ENCODE data around the gene PGC. TPM values are rescaled to one million over a fixed set of nuclear protein-coding genes. Genes with fewer than 3 reads are reported as not detected.

Gene PGC
- polyA plus RNA-seq, 1 donor from 2014 or later: not detected

DNA sequence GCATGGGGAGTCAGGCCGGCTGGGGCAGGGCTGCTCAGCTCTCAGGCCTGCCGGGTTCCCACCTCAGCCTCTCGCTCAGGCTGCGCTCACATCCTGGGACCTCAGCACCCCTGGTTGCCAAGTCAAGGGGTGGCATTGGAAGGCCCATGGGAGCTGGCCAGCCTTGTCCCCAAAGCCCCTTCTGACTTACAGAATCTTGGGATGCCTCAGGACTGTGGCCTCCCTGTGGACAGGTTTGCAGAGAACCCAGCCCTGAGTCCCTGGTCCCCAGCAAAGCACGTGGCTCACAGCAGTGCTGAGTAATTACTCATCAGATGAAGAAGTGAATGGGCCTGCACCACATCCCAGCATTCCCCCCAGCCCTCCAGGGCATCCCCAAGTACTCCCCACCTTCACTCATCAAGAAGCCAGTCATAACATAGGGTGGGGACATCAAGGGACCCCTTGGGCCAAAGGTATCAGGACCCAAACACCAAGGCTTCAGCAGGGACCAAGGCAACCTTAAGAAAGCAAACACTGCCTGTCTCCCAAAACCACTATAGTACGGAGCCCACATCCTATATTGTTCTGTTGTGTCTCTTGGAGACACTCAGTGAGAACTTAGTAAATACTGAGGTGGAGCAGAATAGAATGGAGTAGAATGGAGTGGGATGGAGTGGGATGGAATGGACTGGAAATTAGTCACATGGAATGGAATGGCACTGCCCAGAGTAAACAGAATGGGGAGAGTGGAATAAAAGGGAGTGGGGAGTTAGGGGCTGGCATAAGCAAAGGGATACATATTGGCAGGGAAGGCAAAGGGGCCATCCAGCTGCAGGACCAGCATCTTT, 3.6 kb downstream of the PGC start:
- H3K27ac Mint-ChIP-seq: no peak overlapping the region
- H3K36me3 Mint-ChIP-seq: no peaks in the 10 kb centered on the region
- no peak overlapping the region for H3K4me3 Mint-ChIP-seq
- H3K9me3 Mint-ChIP-seq: no peaks in the 10 kb centered on the region
- peaks cover 0 to 2% (median 2%) of the 10 kb centered on the region in 3 donors for H3K4me1 Mint-ChIP-seq
- H3K27me3 Mint-ChIP-seq: no peaks in the 10 kb centered on the region

DNA sequence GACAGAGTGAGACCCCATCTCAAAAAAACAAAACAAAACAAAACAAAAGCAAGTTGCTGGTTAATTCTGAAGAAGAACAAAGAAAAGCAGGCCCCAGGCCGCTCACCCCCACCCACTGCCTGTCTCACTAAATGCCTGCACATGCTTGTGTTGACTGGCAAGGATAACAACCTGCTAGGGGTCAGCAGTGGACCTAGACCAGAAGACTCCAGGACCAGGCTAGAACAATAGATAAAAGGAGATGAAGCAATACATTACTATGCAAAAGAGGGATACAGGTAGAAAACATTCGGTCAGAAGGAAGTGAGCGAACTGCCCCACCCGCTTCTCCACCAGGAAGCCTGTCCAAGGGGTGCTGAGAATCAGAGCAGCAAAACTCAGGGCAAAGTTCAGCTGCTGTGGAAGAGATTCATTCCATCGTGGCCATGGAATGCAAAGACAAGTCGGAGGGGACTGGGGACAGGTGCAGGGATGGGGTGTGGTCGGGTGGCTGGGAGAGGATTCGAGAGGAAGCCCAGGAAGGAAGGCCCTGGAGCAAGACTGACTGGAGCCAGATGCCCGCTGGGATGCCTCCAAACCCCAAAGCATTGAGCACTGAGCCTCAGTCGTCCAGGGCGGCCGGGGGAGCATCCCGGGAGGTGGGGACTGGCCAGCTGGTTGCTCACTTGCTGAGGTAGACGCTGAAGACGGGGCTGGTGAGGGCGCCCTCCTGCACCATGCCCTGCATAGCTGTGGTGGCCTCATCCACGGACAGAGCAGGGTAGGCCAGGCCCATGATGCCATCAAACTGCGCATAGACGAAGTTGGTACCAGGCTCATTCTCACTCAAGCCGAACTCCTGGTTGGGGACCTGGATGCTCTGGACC, 5.3 kb downstream of the PGC start:
- Mint-ChIP-seq H3K27me3 (no peaks in the 10 kb centered on the region), H3K27ac (no peak overlapping the region), H3K4me3 (no peak overlapping the region), H3K4me1 (peaks cover 0 to 2% (median 2%) of the 10 kb centered on the region in 3 donors), H3K36me3 (no peaks in the 10 kb centered on the region), H3K9me3 (no peaks in the 10 kb centered on the region)

DNA sequence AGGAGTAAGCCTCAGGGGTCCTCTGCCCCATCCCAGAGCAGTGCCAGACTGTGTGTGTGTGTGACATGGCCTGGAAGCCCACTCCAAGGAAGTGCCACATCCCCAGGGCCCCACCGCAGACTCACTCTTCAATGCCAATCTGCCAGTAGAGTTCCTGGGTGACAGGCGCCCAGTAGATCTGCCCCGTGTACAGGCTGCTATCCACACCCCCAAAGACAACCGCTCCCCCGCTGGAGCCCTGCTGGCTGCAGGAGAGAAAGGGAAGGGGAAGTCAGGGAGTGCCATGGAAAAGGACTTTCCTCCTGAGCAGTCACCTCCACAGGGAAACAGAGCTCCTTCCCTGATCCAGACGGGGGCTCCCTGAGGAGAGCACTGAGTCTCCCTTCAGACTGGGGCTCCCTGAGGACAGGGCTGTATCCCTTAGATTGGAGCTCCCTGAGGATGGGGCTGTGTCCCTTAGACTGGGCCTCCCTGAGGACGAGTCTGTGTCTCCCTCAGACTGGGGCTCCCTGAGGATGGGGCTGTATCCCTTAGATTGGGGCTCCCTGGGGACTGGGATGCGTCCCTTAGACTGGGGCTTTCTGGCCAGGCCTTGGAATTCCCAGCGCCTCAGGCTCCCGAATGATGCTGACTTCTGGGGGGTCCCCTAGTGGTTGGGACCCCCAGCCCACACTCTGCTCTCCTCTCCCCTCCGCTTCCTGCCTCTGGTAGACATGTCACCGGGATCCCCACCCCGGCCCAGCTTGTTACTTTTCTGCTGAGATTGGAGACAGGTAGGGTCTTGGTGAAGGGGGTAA, 6.6 kb downstream of the PGC start:
- H3K9me3 Mint-ChIP-seq: no peaks in the 10 kb centered on the region
- H3K4me3 Mint-ChIP-seq: no peak overlapping the region
- no peaks in the 10 kb centered on the region for H3K27me3 Mint-ChIP-seq
- H3K36me3 Mint-ChIP-seq: no peaks in the 10 kb centered on the region
- H3K4me1 Mint-ChIP-seq: peaks cover 3 to 5% (median 4%) of the 10 kb centered on the region in 3 donors
- peak overlapping the region in 1 of 3 donors; percentile 82 for H3K27ac Mint-ChIP-seq

DNA sequence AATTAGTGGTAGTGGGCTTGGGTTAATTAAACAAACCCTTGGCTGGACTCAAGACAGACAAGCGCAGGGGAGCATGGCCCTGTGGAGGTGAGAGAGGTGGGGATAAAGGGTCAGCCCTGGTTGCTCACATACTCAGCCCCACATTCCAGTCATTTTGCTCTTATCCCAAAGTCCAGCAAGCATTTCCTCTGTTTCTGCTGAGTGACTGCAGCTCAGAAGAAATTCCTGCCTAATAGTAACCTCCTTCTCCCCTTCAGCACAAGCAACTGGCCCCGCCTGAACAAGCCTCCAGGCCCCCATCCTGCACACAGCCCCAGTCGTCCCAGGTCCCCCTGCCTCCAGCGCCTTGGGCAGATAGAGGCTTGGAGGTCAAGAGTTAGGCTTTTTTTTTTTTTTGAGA, 8.2 kb downstream of the PGC start:
- no peaks in the 10 kb centered on the region for H3K36me3 Mint-ChIP-seq
- no peaks in the 10 kb centered on the region for H3K9me3 Mint-ChIP-seq
- peaks cover 4 to 5% (median 4%) of the 10 kb centered on the region in 3 donors for H3K4me1 Mint-ChIP-seq
- no peaks in the 10 kb centered on the region for H3K27me3 Mint-ChIP-seq
- peak overlapping the region in 2 of 3 donors; percentile 35 to 68 for H3K27ac Mint-ChIP-seq
- H3K4me3 Mint-ChIP-seq: no peak overlapping the region

DNA sequence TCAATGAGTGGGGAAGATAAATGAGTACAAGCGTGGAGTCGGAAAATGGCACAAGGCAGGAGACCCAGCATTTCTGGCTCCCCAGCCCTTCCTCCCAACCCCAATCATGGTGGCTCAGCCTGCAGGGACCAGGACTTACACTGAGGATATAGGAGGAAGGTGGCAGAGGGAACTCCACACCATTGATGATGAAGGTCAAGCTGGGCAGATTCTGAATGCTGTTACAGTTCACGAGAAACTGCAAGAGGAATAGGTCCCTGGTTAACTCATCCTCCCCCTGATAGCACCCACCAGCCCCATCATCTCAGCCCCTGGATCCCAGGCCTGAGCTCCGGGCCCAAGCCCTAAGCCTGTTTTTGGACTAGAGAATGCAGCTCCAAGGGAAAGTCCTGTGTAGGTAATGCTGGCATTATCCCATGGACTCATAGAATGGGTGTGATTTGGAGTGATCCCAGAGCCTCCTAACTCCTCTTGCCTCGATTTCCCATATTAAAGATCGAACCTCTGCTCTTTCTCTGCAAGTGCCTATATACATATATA, 9.5 kb downstream of the PGC start:
- Mint-ChIP-seq H3K27me3 (no peaks in the 10 kb centered on the region), H3K9me3 (no peaks in the 10 kb centered on the region), H3K4me1 (peaks cover 4 to 5% (median 4%) of the 10 kb centered on the region in 3 donors), H3K27ac (peak overlapping the region in 1 of 3 donors; percentile 75), H3K36me3 (no peaks in the 10 kb centered on the region), H3K4me3 (peak overlapping the region in 1 of 4 donors; percentile 76)

DNA sequence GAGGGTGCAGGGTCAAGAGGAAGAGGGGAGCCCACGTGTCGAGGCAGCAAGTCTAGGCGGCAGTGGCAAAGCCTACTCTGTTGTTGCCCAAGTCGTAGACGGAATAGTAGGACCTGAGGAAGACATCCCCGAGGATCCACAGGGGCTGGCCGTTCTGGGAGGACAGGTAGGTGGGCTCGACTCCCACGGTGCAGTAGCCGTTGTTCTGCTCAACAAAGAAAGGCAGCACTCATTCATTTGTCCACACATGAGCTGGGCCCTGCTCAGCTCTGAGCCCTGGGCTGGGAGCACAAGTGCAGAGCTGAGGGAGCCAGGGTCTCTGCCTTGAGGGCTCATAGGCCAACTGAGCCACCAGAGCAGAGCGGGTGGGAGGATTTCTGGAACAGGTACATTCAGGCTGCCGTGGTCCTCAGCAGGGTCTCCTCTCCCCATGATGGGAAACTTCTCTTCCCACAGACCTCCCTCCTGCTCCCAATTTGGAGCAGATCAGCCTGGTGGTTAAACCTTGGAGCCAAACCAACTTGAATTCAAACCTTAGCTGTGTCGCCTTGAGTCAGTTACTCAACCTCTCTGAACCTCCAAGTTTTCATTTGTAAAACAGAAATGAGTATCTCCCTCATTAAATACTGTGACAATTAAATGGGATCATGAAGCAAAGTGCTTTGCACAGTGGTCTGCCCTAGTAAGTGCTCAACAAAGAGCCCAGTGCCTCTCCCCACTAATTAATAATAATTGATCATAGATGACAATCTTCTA, 10.2 kb downstream of the PGC start:
- Mint-ChIP-seq H3K27ac (peak overlapping the region in 1 of 3 donors; percentile 75), H3K27me3 (no peaks in the 10 kb centered on the region), H3K4me3 (peak overlapping the region in 2 of 4 donors; percentile 41 to 76), H3K9me3 (no peaks in the 10 kb centered on the region), H3K4me1 (peaks cover 4 to 7% (median 6%) of the 10 kb centered on the region in 3 donors), H3K36me3 (no peaks in the 10 kb centered on the region)

DNA sequence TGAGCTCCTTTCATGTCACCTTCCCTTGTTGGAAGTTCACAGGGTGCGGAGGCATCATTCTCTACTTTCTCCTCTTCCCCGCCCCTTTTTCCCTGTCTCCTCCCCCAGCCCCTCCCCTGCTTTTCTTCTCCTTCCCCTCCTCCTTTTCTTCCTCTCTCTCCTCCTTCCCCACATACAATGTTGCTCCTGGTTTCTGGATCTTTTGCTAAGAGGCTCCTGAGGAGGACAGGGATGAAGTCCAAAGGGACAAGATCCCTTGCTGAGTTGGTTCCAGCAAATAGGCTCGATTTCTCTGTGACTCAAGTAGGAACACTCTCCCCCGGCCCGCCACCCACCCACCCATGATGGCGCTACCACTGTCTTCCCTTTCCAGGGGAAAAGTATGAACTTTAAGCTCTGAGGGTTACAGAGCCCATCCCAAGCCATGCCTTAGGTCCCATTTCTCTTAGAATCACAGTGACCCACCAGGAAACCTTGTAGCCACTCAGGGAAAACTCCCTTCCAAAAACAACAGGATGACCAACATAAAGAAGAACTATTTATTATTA, 10.9 kb downstream of the PGC start:
- H3K27ac Mint-ChIP-seq: peak overlapping the region in 1 of 3 donors; percentile 96
- H3K36me3 Mint-ChIP-seq: no peaks in the 10 kb centered on the region
- H3K4me3 Mint-ChIP-seq: peak overlapping the region in 3 of 4 donors; percentile 49 to 91 (median 60)
- peaks cover 3 to 8% (median 4%) of the 10 kb centered on the region in 3 donors for H3K4me1 Mint-ChIP-seq
- no peaks in the 10 kb centered on the region for H3K27me3 Mint-ChIP-seq
- H3K9me3 Mint-ChIP-seq: no peaks in the 10 kb centered on the region

DNA sequence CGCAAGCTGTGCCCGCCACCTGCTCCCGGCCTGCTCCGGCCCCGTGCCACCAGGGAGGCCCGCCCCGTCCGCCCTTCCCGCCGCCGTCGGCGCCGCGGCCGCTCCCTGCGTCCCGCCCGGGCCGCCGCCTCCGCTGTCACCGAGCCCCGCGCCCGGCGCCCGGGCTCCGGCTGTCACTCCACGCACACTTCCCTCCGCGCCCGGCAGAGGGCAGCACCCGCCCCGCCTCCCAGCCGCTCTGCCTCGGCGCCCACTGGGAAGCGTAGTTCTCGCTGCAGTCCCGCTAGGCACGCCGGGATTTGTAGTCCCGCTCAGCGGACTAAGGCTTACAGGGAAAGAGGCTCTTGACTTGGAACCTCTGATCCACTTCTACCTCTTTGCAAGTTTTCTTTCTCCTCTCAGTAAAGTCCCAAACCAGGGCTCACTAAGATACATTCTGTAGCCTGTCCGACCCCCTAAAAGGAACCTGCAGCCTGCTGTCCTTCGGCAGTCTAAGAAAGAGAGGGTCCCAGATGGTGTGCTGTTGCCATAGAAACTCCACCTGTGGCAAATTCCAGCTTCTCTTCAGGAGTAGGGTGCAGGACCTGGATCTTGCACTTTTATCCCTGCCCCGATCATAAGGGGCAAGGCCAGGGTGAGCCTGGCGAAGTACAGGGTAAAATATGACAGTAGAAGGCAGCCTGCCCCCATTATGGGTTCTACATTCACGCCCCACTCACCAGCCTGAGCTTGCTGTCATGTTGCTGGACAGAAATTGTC, 11.6 kb downstream of the PGC start, which contains the start of gene TFEB:
TSS of gene TFEB (minus strand) at position 182 of the 759 bp plus-strand sequence. CDS start 44,395 bp downstream, outside the sequence.
- peaks cover 2% of the 10 kb centered on the region for H3K36me3 Mint-ChIP-seq
- peak within 1 kb of the TSS in 2 of 3 donors; percentile 71 to 96 for H3K27ac Mint-ChIP-seq
- H3K27me3 Mint-ChIP-seq: no peaks in the 10 kb centered on the region
- peaks cover 4 to 11% (median 9%) of the 10 kb centered on the region in 3 donors for H3K4me1 Mint-ChIP-seq
- peak within 1 kb of the TSS; percentile 82 to 97 (median 92) for H3K4me3 Mint-ChIP-seq
- no peaks in the 10 kb centered on the region for H3K9me3 Mint-ChIP-seq

DNA sequence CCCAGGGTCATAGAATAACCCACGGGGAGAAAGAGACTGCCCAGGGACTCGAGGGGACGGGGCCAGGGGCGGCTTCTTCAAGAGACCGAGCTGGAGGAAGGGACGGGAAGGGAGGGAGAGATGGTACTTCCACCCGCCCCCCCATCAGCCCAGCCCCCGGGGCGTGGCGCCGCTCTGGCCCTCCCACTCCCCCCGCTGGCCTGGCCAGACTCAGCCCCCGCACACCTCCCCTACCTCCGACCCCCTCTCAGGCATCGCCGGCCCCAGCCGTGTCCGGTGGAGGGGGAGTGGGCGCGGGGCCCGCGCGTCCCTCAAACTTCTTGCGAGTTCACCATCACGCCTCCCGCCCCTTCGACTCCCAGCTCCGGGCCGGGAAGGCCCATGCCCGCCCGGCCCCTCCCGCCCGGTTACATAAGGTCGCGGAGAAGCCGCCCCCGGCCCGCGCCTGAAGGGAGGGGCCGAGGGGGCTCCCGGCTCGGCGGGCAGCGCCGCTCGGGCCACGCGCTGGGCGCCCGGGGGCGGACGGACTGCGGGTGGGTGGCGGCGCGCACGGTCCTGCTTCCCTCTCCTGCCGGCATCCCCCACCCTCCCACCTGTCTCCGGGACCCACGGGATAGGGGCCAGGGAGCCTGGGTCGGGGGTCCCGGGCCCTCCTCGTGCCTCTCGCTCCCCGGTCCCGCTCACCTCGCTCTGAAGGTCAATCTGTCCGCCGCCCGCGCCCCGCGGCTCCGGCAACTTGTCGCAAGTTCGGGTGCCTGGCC, 12.4 kb downstream of the PGC start:
- Mint-ChIP-seq H3K27ac (peak overlapping the region in 2 of 3 donors; percentile 71 to 96), H3K4me3 (peak overlapping the region; percentile 82 to 97 (median 91)), H3K4me1 (peaks cover 4 to 15% (median 14%) of the 10 kb centered on the region in 3 donors), H3K36me3 (peaks cover 3% of the 10 kb centered on the region), H3K27me3 (no peaks in the 10 kb centered on the region), H3K9me3 (no peaks in the 10 kb centered on the region)

DNA sequence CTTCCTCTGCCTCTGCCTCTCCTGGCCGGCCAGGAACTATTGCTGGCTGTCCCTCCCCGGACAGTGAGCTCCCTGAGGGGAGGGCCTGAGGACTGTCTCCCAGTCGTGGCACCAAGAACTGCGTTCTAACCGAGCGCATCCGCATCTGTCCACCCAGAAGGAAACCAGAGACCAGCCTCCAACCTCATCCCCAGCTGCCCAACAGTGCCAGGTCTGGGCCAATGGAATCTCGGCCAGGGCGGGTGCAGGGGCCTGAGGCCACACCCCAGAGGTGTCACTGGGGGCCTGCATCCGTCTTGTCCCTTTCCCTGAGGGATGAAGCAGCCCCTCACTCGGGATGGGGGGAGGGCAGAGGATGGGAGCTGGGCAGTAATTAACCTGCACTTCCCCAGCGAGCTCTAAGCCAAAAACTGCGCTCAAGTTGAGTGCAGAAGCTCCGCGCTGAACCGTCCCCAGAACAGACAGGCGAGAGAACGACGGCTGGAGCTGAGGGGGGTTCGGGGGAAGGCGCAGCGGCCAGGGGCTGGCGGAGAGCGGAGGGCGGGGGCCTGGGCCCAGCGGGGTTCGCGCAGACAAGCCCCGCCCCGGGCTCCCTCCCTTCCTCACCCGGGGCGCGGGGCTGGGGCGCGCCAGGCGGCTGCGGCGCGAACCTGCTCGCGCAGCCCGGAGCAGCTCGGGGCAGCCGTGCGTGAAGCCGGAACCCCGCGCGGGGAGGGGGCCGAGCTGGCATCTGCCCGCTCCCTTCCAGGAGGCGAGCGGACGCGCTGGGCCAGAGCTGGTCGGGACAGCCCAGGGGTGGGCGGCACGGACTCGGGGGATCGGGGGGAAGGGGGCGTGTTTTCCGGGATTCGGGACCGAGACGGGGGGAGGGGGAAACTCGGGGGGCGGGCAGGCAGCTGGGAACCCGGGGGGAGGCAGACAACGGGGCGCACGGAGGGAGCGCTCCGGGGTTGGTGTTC, 13.2 kb downstream of the PGC start:
- Mint-ChIP-seq H3K4me1 (peaks cover 9 to 22% (median 21%) of the 10 kb centered on the region in 3 donors), H3K4me3 (peak overlapping the region; percentile 90 to 93 (median 91)), H3K27ac (peak overlapping the region; percentile 87 to 99 (median 94))

DNA sequence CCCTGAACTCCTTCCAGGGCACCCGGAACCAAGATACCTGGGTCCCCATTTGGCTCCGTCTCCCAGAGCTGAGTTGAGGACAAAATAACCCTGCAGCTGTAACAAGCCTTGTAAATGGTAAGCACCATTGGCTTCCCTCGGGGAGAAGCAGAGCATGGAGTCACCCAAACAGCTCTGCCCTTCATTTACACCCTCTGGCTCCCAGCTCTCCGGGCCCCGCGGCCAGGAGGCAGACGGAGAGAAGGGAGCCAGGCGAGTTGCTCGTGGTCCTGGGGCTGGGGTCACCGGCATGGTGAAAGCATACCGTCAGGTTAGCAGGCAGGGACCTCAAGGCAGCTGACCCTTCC, 13.9 kb downstream of the PGC start:
- H3K4me1 Mint-ChIP-seq: peaks cover 15 to 28% (median 26%) of the 10 kb centered on the region in 3 donors

More for the DNA sequence above, 13.2 kb downstream of the PGC start:
- H3K27me3 Mint-ChIP-seq: no peaks in the 10 kb centered on the region
- no peaks in the 10 kb centered on the region for H3K9me3 Mint-ChIP-seq
- H3K36me3 Mint-ChIP-seq: peaks cover 6% of the 10 kb centered on the region

More for the DNA sequence above, 13.9 kb downstream of the PGC start:
- H3K4me3 Mint-ChIP-seq: peak overlapping the region; percentile 90 to 93 (median 91)
- no peaks in the 10 kb centered on the region for H3K27me3 Mint-ChIP-seq
- peaks cover 9% of the 10 kb centered on the region for H3K36me3 Mint-ChIP-seq
- H3K27ac Mint-ChIP-seq: peak overlapping the region; percentile 87 to 99 (median 94)
- no peaks in the 10 kb centered on the region for H3K9me3 Mint-ChIP-seq
